Measurements from ENCODE around the gene TOX3. TPM values are rescaled to one million over a fixed set of nuclear protein-coding genes. Genes with fewer than 3 reads are reported as not detected.

The TOX3 gene
- total and polyA plus RNA-seq, 9 donors: 0.44 to 2.2 (median 1.5) TPM

GRCh38 chr16:52473096-52473495 is 73.8 kb downstream of the TOX3 start:
- Histone ChIP-seq H3K27ac (ENCODE audit: low read length) (no peak overlapping the region), H3K4me1 (ENCODE audit: control insufficient read depth, insufficient read depth, low read length) (no peaks in the 10 kb centered on the region), H3K9me3 (replicated peaks; ENCODE audit: control insufficient read depth, low read depth, low read length) (no peaks in the 10 kb centered on the region), H3K4me3 (ENCODE audit: low read length) (no peak overlapping the region), H3K36me3 (ENCODE audit: control insufficient read depth, insufficient read depth, low read length) (no peaks in the 10 kb centered on the region), H3K27me3 (ENCODE audit: control insufficient read depth, insufficient read depth, low read length) (no peaks in the 10 kb centered on the region)
- WGBS (ENCODE audit: insufficient coverage): 100% methylated on average over 1 of the region's 5 CpGs
- DNase-seq: no peak

- Histone ChIP-seq H3K36me3 (ENCODE audit: control insufficient read depth, insufficient read depth, low read length) (no peaks in the 10 kb centered on the region), H3K27me3 (ENCODE audit: control insufficient read depth, insufficient read depth, low read length) (no peaks in the 10 kb centered on the region), H3K9me3 (replicated peaks; ENCODE audit: control insufficient read depth, low read depth, low read length) (no peaks in the 10 kb centered on the region), H3K4me1 (ENCODE audit: control insufficient read depth, insufficient read depth, low read length) (no peaks in the 10 kb centered on the region), H3K27ac (ENCODE audit: low read length) (no peak overlapping the region), H3K4me3 (ENCODE audit: low read length) (no peak overlapping the region)
- no peak for DNase-seq
- WGBS (ENCODE audit: insufficient coverage): 83% methylated on average over 2 of the region's 7 CpGs
Observed at GRCh38 chr16:52471650-52472370, 75.1 kb downstream of the TOX3 start.

GRCh38 chr16:52470585-52470984 is 76.4 kb downstream of the TOX3 start:
- Histone ChIP-seq H3K27ac (ENCODE audit: low read length) (no peak overlapping the region), H3K27me3 (ENCODE audit: control insufficient read depth, insufficient read depth, low read length) (no peaks in the 10 kb centered on the region), H3K4me1 (ENCODE audit: control insufficient read depth, insufficient read depth, low read length) (no peaks in the 10 kb centered on the region), H3K4me3 (ENCODE audit: low read length) (no peak overlapping the region), H3K36me3 (ENCODE audit: control insufficient read depth, insufficient read depth, low read length) (no peaks in the 10 kb centered on the region), H3K9me3 (replicated peaks; ENCODE audit: control insufficient read depth, low read depth, low read length) (no peaks in the 10 kb centered on the region)
- DNase-seq: no peak
- WGBS (ENCODE audit: insufficient coverage): 67% methylated on average over 1 of the region's 6 CpGs

GRCh38 chr16:52469775-52470174 is 77.2 kb downstream of the TOX3 start:
- H3K27ac ChIP-seq (ENCODE audit: low read length): no peak overlapping the region
- no peak for DNase-seq
- no peaks in the 10 kb centered on the region for H3K4me1 ChIP-seq (ENCODE audit: control insufficient read depth, insufficient read depth, low read length)
- H3K9me3 ChIP-seq (replicated peaks; ENCODE audit: control insufficient read depth, low read depth, low read length): no peaks in the 10 kb centered on the region
- WGBS (ENCODE audit: insufficient coverage): no CpG with 5 or more reads among the region's 3 CpGs
- no peaks in the 10 kb centered on the region for H3K27me3 ChIP-seq (ENCODE audit: control insufficient read depth, insufficient read depth, low read length)
- no peak overlapping the region for H3K4me3 ChIP-seq (ENCODE audit: low read length)
- no peaks in the 10 kb centered on the region for H3K36me3 ChIP-seq (ENCODE audit: control insufficient read depth, insufficient read depth, low read length)

- Histone ChIP-seq H3K27ac (ENCODE audit: low read length) (no peak overlapping the region), H3K4me3 (ENCODE audit: low read length) (no peak overlapping the region), H3K9me3 (replicated peaks; ENCODE audit: control insufficient read depth, low read depth, low read length) (no peaks in the 10 kb centered on the region), H3K27me3 (ENCODE audit: control insufficient read depth, insufficient read depth, low read length) (no peaks in the 10 kb centered on the region), H3K36me3 (ENCODE audit: control insufficient read depth, insufficient read depth, low read length) (no peaks in the 10 kb centered on the region), H3K4me1 (ENCODE audit: control insufficient read depth, insufficient read depth, low read length) (no peaks in the 10 kb centered on the region)
- WGBS (ENCODE audit: insufficient coverage): no CpG with 5 or more reads among the region's 6 CpGs
- DNase-seq: no peak
Observed at GRCh38 chr16:52469091-52469490, 77.9 kb downstream of the TOX3 start.

- H3K27ac ChIP-seq (ENCODE audit: low read length): no peak overlapping the region
- H3K9me3 ChIP-seq (replicated peaks; ENCODE audit: control insufficient read depth, low read depth, low read length): no peaks in the 10 kb centered on the region
- H3K4me1 ChIP-seq (ENCODE audit: control insufficient read depth, insufficient read depth, low read length): no peaks in the 10 kb centered on the region
- H3K27me3 ChIP-seq (ENCODE audit: control insufficient read depth, insufficient read depth, low read length): no peaks in the 10 kb centered on the region
- H3K4me3 ChIP-seq (ENCODE audit: low read length): no peak overlapping the region
- DNase-seq: no peak
- H3K36me3 ChIP-seq (ENCODE audit: control insufficient read depth, insufficient read depth, low read length): no peaks in the 10 kb centered on the region
- 100% methylated on average over 1 of the region's 1 CpG for WGBS (ENCODE audit: insufficient coverage)
Observed at GRCh38 chr16:52467753-52468152, 79.2 kb downstream of the TOX3 start.

GRCh38 chr16:52466994-52467393 is 79.9 kb downstream of the TOX3 start:
- Histone ChIP-seq H3K27me3 (ENCODE audit: control insufficient read depth, insufficient read depth, low read length) (no peaks in the 10 kb centered on the region), H3K36me3 (ENCODE audit: control insufficient read depth, insufficient read depth, low read length) (no peaks in the 10 kb centered on the region), H3K9me3 (replicated peaks; ENCODE audit: control insufficient read depth, low read depth, low read length) (no peaks in the 10 kb centered on the region), H3K4me1 (ENCODE audit: control insufficient read depth, insufficient read depth, low read length) (no peaks in the 10 kb centered on the region), H3K4me3 (ENCODE audit: low read length) (no peak overlapping the region), H3K27ac (ENCODE audit: low read length) (no peak overlapping the region)
- no CpG with 5 or more reads among the region's 3 CpGs for WGBS (ENCODE audit: insufficient coverage)
- peak; percentile 38 for DNase-seq

- no peaks in the 10 kb centered on the region for H3K36me3 ChIP-seq (ENCODE audit: control insufficient read depth, insufficient read depth, low read length)
- DNase-seq: peak; percentile 23
- no peak overlapping the region for H3K4me3 ChIP-seq (ENCODE audit: low read length)
- WGBS (ENCODE audit: insufficient coverage): 67% methylated on average over 1 of the region's 5 CpGs
- H3K9me3 ChIP-seq (replicated peaks; ENCODE audit: control insufficient read depth, low read depth, low read length): no peaks in the 10 kb centered on the region
- no peak overlapping the region for H3K27ac ChIP-seq (ENCODE audit: low read length)
- no peaks in the 10 kb centered on the region for H3K27me3 ChIP-seq (ENCODE audit: control insufficient read depth, insufficient read depth, low read length)
- H3K4me1 ChIP-seq (ENCODE audit: control insufficient read depth, insufficient read depth, low read length): no peaks in the 10 kb centered on the region
Observed at GRCh38 chr16:52465711-52466267, 81.2 kb downstream of the TOX3 start.

GRCh38 chr16:52463904-52464303 is 83.0 kb downstream of the TOX3 start:
- WGBS (ENCODE audit: insufficient coverage): 96% methylated on average over 3 of the region's 8 CpGs
- Histone ChIP-seq H3K4me3 (ENCODE audit: low read length) (no peak overlapping the region), H3K9me3 (replicated peaks; ENCODE audit: control insufficient read depth, low read depth, low read length) (no peaks in the 10 kb centered on the region)

GRCh38 chr16:52462816-52463215 is 84.1 kb downstream of the TOX3 start:
- Histone ChIP-seq H3K9me3 (replicated peaks; ENCODE audit: control insufficient read depth, low read depth, low read length) (no peaks in the 10 kb centered on the region), H3K27me3 (ENCODE audit: control insufficient read depth, insufficient read depth, low read length) (no peaks in the 10 kb centered on the region), H3K27ac (ENCODE audit: low read length) (no peak overlapping the region), H3K36me3 (ENCODE audit: control insufficient read depth, insufficient read depth, low read length) (no peaks in the 10 kb centered on the region), H3K4me3 (ENCODE audit: low read length) (no peak overlapping the region), H3K4me1 (ENCODE audit: control insufficient read depth, insufficient read depth, low read length) (no peaks in the 10 kb centered on the region)
- DNase-seq: peak; percentile 8

More at GRCh38 chr16:52463904-52464303, 83.0 kb downstream of the TOX3 start:
- Histone ChIP-seq H3K27me3 (ENCODE audit: control insufficient read depth, insufficient read depth, low read length) (no peaks in the 10 kb centered on the region), H3K4me1 (ENCODE audit: control insufficient read depth, insufficient read depth, low read length) (no peaks in the 10 kb centered on the region), H3K27ac (ENCODE audit: low read length) (no peak overlapping the region), H3K36me3 (ENCODE audit: control insufficient read depth, insufficient read depth, low read length) (no peaks in the 10 kb centered on the region)
- DNase-seq: no peak
